AG10803 (cell line): Measurements from ENCODE around the gene TRIM15.
"Not testable (repeated sequence)": the region's sequence is repeated elsewhere in the genome, so short reads cannot be mapped to it uniquely, and the experiment has no call there.

ENCODE experiments used
- DNase-seq: peaks from one replicate; pipeline ENCODE4 v3.0.0; 2010; ENCODE audit warnings: low read depth
- H3K4me3 ChIP-seq: 2 replicates; pipeline ENCODE4 v1.5.1; 2011; ENCODE audit warnings: mild to moderate bottlenecking, low read length, control low read depth
- CTCF ChIP-seq: conservative IDR thresholded peaks from 2 replicates; pipeline ENCODE4 v1.5.1; 2011; ENCODE audit warnings: mild to moderate bottlenecking, low read length, control low read depth, inconsistent platforms

Gene TRIM15

DNA sequence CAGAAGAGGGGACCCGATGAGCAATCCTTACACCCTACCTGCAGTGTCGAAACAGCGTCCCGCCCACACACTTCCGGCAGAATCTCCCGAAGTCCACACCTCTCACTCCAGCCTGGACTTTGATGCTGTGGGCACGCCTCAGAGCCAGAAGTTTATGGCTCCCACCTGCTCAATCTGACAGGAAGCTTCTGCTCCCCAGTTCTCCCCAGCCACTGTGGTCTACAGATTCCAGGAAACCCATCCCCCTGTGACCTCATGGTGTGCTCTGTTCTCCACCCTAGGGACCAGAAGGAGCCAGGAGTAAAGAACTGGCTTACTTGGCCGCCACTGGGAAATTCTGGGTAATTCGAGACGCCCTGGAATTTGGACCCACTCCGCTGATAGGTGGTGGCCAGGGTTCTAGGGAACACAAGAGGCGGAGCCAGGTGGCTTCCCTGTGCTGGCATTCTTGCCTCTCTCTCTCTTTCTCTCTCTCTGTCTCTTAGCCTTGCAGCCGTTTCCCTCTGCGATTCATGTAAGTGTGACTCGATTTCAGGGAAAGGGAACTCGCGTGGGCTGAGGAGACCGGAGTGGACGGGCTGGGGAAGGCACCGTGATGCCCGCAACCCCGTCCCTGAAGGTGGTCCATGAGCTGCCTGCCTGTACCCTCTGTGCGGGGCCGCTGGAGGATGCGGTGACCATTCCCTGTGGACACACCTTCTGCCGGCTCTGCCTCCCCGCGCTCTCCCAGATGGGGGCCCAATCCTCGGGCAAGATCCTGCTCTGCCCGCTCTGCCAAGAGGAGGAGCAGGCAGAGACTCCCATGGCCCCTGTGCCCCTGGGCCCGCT is at the start of gene TRIM15:
TSS of gene TRIM15 (plus strand) at position 457 of the 828 bp plus-strand sequence. CDS start at position 596, 139 bp downstream.
- no peak for TF ChIP-seq CTCF
- H3K4me3 ChIP-seq = no peak within 1 kb of the TSS
- no peak for DNase-seq

GRCh38 chr6:30113841-30114240 is 49.5 kb upstream of the TRIM15 start:
- TF ChIP-seq CTCF = no peak
- DNase-seq = no peak
- no peak overlapping the region for H3K4me3 ChIP-seq

DNA sequence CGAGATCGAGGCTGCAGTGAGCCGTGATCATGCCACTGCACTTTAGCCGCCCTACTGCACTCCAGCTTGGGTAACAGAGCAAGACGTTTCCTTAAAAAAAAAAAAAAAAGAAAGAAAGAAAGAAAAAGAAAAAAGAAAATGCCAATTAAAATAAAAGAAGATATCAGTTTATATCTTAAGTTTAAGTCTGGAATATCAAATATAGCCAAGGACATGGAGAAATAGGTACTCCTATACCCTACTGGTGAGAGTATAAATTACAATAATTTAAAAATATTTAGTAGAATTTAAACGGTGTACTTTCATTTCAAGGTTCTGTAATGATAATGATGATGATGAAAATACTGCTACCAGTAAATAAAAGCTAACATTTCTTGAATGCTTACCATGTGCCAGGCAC is 46.6 kb upstream of the TRIM15 start:
- peak; percentile 11; the same call in 1 of the 2 replicates for TF ChIP-seq CTCF
- no peak overlapping the region for H3K4me3 ChIP-seq
- no peak for DNase-seq

- H3K4me3 ChIP-seq, DNase-seq: not testable (repeated sequence)
These were observed 44.7 kb upstream of the TRIM15 start for GRCh38 chr6:30118691-30119090.

- H3K4me3 ChIP-seq = no peak overlapping the region
- DNase-seq = no peak
- no peak for TF ChIP-seq CTCF
These were observed 41.6 kb upstream of the TRIM15 start for GRCh38 chr6:30121446-30122366.

DNA sequence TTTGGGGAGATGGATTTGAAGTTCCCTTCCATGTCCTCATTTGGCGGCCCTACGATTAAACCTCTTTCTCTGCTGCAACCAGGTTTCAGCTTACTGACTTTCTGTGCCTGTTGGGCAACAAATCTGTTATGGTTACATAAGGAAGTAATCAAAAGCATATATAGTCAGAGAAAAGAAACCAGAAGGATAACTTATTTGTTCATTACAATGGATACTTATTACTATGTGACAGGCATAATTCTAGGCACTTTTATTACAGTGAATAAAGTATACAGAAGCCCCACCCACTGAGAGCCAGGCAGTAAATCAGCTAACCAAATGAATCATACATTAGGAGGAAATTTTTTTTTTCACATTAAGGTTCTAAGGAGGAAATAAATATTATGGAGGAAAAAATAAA is 40.8 kb upstream of the TRIM15 start:
- H3K4me3 ChIP-seq = no peak overlapping the region
- TF ChIP-seq CTCF = no peak
- DNase-seq = peak; percentile 46

GRCh38 chr6:30127238-30128093 is 35.9 kb upstream of the TRIM15 start:
- TF ChIP-seq CTCF = no peak
- no peak overlapping the region for H3K4me3 ChIP-seq
- DNase-seq = no peak
